Activated naive CD8-positive, alpha-beta T cell treated with anti-CD3 and anti-CD28 coated beads for 36 hours (primary cell): ENCODE data around the gene KDF1. TPM values are rescaled to one million over a fixed set of nuclear protein-coding genes. Genes with fewer than 3 reads are reported as not detected.
A peak's percentile ranks its signal among the peaks of the same experiment; 100 is the strongest.
"Not testable (repeated sequence)": the region's sequence is repeated elsewhere in the genome, so short reads cannot be mapped to it uniquely, and the experiment has no call there.

Source experiments
- DNase-seq: peaks from one replicate; pipeline ENCODE4 v3.0.0; 2021
- H3K27ac Mint-ChIP-seq: one replicate; pipeline ENCODE4 v1.8.0; 2022; ENCODE audit warnings: mild to moderate bottlenecking, moderate library complexity, mixed read lengths
- H3K27me3 Mint-ChIP-seq: one replicate; pipeline ENCODE4 v1.8.0; 2022; ENCODE audit warnings: mild to moderate bottlenecking, mixed read lengths
- H3K36me3 Mint-ChIP-seq: one replicate; pipeline ENCODE4 v1.8.0; 2021; ENCODE audit warnings: mild to moderate bottlenecking, mixed read lengths
- H3K4me1 Mint-ChIP-seq: one replicate; pipeline ENCODE4 v1.8.0; 2021; ENCODE audit warnings: mixed read lengths
- H3K4me3 Mint-ChIP-seq: one replicate; pipeline ENCODE4 v1.8.0; 2022; ENCODE audit warnings: mild to moderate bottlenecking, moderate library complexity, mixed read lengths
- H3K9me3 Mint-ChIP-seq: one replicate; pipeline ENCODE4 v1.8.0; 2022; ENCODE audit warnings: mixed read lengths
- total RNA-seq, 2 experiments: library from RNA; stranded (reverse); gene quantifications; one replicate each; pipeline ENCODE4 v1.2.3, GENCODE V29; 2021

Gene KDF1
- total RNA-seq, 2 experiments from 2014 or later, result 0.47 to 0.60 TPM

- no peak overlapping the region for H3K4me3 Mint-ChIP-seq
Measured at GRCh38 chr1:26951821-26952497, 8.3 kb downstream of the KDF1 start.

GRCh38 chr1:26951216-26951615 lies 9.1 kb downstream of the KDF1 start:
- Mint-ChIP-seq H3K4me1 (no peaks in the 10 kb centered on the region), H3K9me3 (peaks cover under 1% of the 10 kb centered on the region), H3K27ac (no peak overlapping the region), H3K36me3 (peaks cover 6% of the 10 kb centered on the region), H3K27me3 (no peaks in the 10 kb centered on the region), H3K4me3 (no peak overlapping the region)
- no peak for DNase-seq

More at GRCh38 chr1:26951821-26952497, 8.3 kb downstream of the KDF1 start:
- Mint-ChIP-seq H3K27me3 (no peaks in the 10 kb centered on the region), H3K27ac (no peak overlapping the region), H3K4me1 (no peaks in the 10 kb centered on the region), H3K9me3 (peaks cover 1% of the 10 kb centered on the region), H3K36me3 (peaks cover 3% of the 10 kb centered on the region)
- DNase-seq, result no peak

DNA sequence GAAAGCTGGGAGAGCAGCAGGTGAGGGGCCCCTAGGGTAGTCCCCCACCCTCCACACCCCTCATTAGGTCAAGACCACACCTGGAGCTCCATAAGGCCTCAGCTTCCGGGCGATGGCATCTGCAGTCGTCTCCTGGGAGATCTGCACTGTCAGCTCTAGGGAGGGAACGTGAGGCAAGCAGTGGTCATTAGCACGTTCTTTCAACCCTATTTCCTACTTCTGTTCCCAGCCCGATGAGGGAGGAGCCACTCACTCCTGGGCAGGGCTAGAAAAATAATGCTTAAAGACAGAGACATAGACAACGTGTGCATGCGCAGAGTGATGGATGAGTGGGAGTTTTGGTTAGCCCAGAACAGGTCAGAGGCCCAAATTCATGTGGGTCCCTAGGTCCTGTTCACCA lies 9.7 kb downstream of the KDF1 start:
- no peaks in the 10 kb centered on the region for H3K4me1 Mint-ChIP-seq
- H3K27ac Mint-ChIP-seq, result no peak overlapping the region
- H3K27me3 Mint-ChIP-seq, result no peaks in the 10 kb centered on the region
- H3K9me3 Mint-ChIP-seq, result no peaks in the 10 kb centered on the region
- peaks cover 6% of the 10 kb centered on the region for H3K36me3 Mint-ChIP-seq
- no peak overlapping the region for H3K4me3 Mint-ChIP-seq
- DNase-seq, result no peak

GRCh38 chr1:26949926-26950319 lies 10.3 kb downstream of the KDF1 start:
- Mint-ChIP-seq H3K9me3 (no peaks in the 10 kb centered on the region), H3K4me3 (no peak overlapping the region), H3K27ac (no peak overlapping the region), H3K27me3 (no peaks in the 10 kb centered on the region), H3K36me3 (peaks cover 11% of the 10 kb centered on the region), H3K4me1 (no peaks in the 10 kb centered on the region)
- DNase-seq, result no peak

GRCh38 chr1:26949266-26949925 lies 10.9 kb downstream of the KDF1 start:
- Mint-ChIP-seq H3K27me3 (no peaks in the 10 kb centered on the region), H3K9me3 (no peaks in the 10 kb centered on the region), H3K36me3 (peaks cover 12% of the 10 kb centered on the region), H3K27ac (peak overlapping the region; percentile 44), H3K4me1 (no peaks in the 10 kb centered on the region), H3K4me3 (no peak overlapping the region)
- no peak for DNase-seq

GRCh38 chr1:26948725-26949057 lies 11.6 kb downstream of the KDF1 start:
- H3K36me3 Mint-ChIP-seq, result peaks cover 12% of the 10 kb centered on the region
- not testable (repeated sequence) for H3K27ac Mint-ChIP-seq, H3K4me1 Mint-ChIP-seq, H3K27me3 Mint-ChIP-seq, H3K9me3 Mint-ChIP-seq, DNase-seq, H3K4me3 Mint-ChIP-seq

GRCh38 chr1:26946270-26946669 lies 14.0 kb downstream of the KDF1 start:
- H3K4me3 Mint-ChIP-seq, result no peak overlapping the region
- no peak overlapping the region for H3K27ac Mint-ChIP-seq
- peaks cover 24% of the 10 kb centered on the region for H3K36me3 Mint-ChIP-seq
- H3K9me3 Mint-ChIP-seq, result no peaks in the 10 kb centered on the region
- no peak for DNase-seq
- H3K27me3 Mint-ChIP-seq, result no peaks in the 10 kb centered on the region
- H3K4me1 Mint-ChIP-seq, result no peaks in the 10 kb centered on the region

DNA sequence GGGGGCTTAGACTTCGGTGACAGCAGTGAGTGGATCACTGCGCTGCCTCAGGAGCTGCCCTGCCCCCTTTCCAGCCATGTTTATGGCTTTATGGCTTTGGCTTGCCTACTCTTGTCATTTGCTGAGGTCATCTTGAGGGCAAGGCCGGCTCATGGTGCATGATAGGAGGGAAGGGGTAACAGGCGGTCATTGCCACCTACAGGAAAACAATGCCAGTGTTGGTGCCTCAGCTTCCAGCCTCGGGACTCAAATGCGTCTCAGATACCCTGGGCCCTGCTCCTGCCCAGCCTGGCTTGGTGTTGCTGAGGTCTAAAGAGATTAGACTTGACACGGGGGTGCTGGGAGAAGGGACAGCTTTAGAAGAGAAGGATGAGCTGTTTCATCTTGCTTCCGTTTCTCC lies 14.5 kb downstream of the KDF1 start:
- H3K27me3 Mint-ChIP-seq, result no peaks in the 10 kb centered on the region
- H3K9me3 Mint-ChIP-seq, result no peaks in the 10 kb centered on the region
- H3K36me3 Mint-ChIP-seq, result peaks cover 24% of the 10 kb centered on the region
- no peak overlapping the region for H3K4me3 Mint-ChIP-seq
- H3K27ac Mint-ChIP-seq, result no peak overlapping the region
- no peaks in the 10 kb centered on the region for H3K4me1 Mint-ChIP-seq
- no peak for DNase-seq

- H3K4me3 Mint-ChIP-seq, result no peak overlapping the region
- peak overlapping the region; percentile 30 for H3K27ac Mint-ChIP-seq
- DNase-seq, result no peak
- H3K4me1 Mint-ChIP-seq, result no peaks in the 10 kb centered on the region
- H3K36me3 Mint-ChIP-seq, result peaks cover 26% of the 10 kb centered on the region
- no peaks in the 10 kb centered on the region for H3K9me3 Mint-ChIP-seq
- H3K27me3 Mint-ChIP-seq, result no peaks in the 10 kb centered on the region
Measured at GRCh38 chr1:26945138-26945537, 15.1 kb downstream of the KDF1 start.

DNA sequence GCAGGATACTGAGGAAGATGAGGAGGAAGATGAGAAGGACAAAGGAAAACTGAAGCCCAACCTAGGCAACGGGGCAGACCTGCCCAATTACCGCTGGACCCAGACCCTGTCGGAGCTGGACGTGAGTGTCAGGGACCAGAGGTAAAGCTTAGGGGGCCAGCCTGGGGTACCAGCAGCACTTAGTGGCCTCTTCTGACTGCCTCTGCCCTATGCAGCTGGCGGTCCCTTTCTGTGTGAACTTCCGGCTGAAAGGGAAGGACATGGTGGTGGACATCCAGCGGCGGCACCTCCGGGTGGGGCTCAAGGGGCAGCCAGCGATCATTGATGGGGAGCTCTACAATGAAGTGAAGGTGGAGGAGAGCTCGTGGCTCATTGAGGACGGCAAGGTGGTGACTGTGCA lies 17.6 kb downstream of the KDF1 start:
- Mint-ChIP-seq H3K27ac (peak overlapping the region; percentile 42), H3K36me3 (peaks cover 29% of the 10 kb centered on the region), H3K4me1 (peaks cover 5% of the 10 kb centered on the region), H3K27me3 (no peaks in the 10 kb centered on the region), H3K9me3 (no peaks in the 10 kb centered on the region), H3K4me3 (no peak overlapping the region)
- DNase-seq, result no peak

DNA sequence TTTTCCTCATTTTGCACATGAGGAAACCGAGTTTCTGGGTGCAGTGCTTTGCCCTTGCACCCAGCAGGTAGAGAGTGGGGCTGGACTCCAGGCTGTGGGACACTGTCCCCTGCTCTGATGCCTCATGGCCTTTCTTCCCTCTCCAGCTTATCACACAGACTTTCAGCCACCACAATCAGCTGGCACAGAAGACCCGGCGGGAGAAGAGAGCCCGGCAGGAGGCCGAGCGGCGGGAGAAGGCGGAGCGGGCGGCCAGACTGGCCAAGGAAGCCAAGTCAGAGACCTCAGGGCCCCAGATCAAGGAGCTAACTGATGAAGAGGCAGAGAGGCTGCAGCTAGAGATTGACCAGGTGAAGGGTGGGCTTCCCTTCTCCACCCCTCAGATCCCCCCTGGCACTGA lies 19.0 kb downstream of the KDF1 start:
- peaks cover 33% of the 10 kb centered on the region for H3K36me3 Mint-ChIP-seq
- H3K4me1 Mint-ChIP-seq, result peaks cover 5% of the 10 kb centered on the region
- DNase-seq, result no peak
- H3K4me3 Mint-ChIP-seq, result no peak overlapping the region
- H3K27me3 Mint-ChIP-seq, result no peaks in the 10 kb centered on the region
- no peak overlapping the region for H3K27ac Mint-ChIP-seq
- H3K9me3 Mint-ChIP-seq, result no peaks in the 10 kb centered on the region

GRCh38 chr1:26938659-26939025 lies 21.6 kb downstream of the KDF1 start:
- H3K27ac Mint-ChIP-seq, result no peak overlapping the region
- peaks cover 7% of the 10 kb centered on the region for H3K4me1 Mint-ChIP-seq
- no peaks in the 10 kb centered on the region for H3K9me3 Mint-ChIP-seq

GRCh38 chr1:26938004-26938658 lies 22.1 kb downstream of the KDF1 start:
- no peaks in the 10 kb centered on the region for H3K9me3 Mint-ChIP-seq
- H3K4me1 Mint-ChIP-seq, result peaks cover 7% of the 10 kb centered on the region
- H3K27me3 Mint-ChIP-seq, result no peaks in the 10 kb centered on the region
- no peak for DNase-seq
- H3K36me3 Mint-ChIP-seq, result peaks cover 31% of the 10 kb centered on the region
- H3K27ac Mint-ChIP-seq, result no peak overlapping the region
- no peak overlapping the region for H3K4me3 Mint-ChIP-seq

More at GRCh38 chr1:26938659-26939025, 21.6 kb downstream of the KDF1 start:
- Mint-ChIP-seq H3K27me3 (no peaks in the 10 kb centered on the region), H3K36me3 (peaks cover 30% of the 10 kb centered on the region), H3K4me3 (no peak overlapping the region)
- no peak for DNase-seq

DNA sequence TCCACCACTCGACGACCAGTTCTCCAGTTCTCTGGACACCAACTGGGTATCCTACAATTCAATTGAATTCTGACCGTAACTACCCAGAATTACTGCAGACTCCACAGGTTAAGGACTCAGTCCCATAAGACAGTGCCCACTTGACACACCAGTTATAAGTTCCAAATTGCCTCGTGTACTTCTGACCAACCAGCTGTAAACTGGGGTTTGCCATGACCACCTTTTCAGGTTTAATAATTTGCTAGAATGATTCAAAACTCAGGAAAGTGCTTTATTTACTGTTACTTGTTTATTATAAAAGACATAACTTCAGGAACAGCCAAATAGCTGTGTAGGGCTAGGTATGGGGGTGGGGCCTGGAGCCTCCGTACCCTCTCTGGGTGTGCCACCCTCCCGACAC lies 23.4 kb downstream of the KDF1 start:
- Mint-ChIP-seq H3K36me3 (peaks cover 25% of the 10 kb centered on the region), H3K27ac (no peak overlapping the region), H3K4me3 (no peak overlapping the region), H3K9me3 (no peaks in the 10 kb centered on the region), H3K4me1 (peaks cover 7% of the 10 kb centered on the region), H3K27me3 (no peaks in the 10 kb centered on the region)
- no peak for DNase-seq

- DNase-seq, result no peak
- Mint-ChIP-seq H3K27ac (no peak overlapping the region), H3K27me3 (no peaks in the 10 kb centered on the region), H3K4me3 (no peak overlapping the region), H3K9me3 (no peaks in the 10 kb centered on the region), H3K36me3 (peaks cover 37% of the 10 kb centered on the region), H3K4me1 (peaks cover 8% of the 10 kb centered on the region)
Measured at GRCh38 chr1:26932531-26932930, 27.7 kb downstream of the KDF1 start.

GRCh38 chr1:26923711-26924110 lies 36.6 kb downstream of the KDF1 start:
- H3K27me3 Mint-ChIP-seq, result peaks cover 4% of the 10 kb centered on the region
- peak overlapping the region; percentile 96 for H3K4me3 Mint-ChIP-seq
- H3K4me1 Mint-ChIP-seq, result peaks cover 44% of the 10 kb centered on the region
- H3K27ac Mint-ChIP-seq, result peak overlapping the region; percentile 98
- H3K36me3 Mint-ChIP-seq, result peaks cover 45% of the 10 kb centered on the region
- DNase-seq, result peak; percentile 4
- no peaks in the 10 kb centered on the region for H3K9me3 Mint-ChIP-seq
